ENCODE measurements around the gene SLC1A2.

SLC1A2 gene

GRCh38 chr11:35419184-35419829, at the start of gene SLC1A2:
TSS of gene SLC1A2 (minus strand) at chr11:35419558. CDS start at chr11:35418966, 592 bp downstream.
- no peak for DNase-seq (ENCODE audit: low spot score)

GRCh38 chr11:35466058-35466457, 46.7 kb upstream of the SLC1A2 start:
- DNase-seq (ENCODE audit: low spot score): no peak

DNA sequence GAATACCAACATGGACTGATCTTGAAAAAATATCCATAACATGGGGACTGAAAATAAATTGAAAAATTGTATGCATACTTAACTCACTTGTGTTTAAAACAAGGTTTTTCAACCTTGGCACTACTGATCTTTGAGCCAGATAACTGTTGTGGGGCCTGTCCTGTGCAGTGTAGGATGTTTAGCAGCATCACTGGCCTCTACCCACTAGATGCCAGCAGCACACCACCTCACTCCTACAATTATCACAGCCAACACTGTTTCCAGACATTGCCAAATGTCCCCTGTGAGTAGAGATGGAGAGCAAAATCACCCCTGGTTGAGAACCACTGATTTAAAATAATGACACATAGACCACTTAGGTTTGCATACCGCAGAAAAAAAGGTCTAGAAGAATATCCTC, 45.0 kb upstream of the SLC1A2 start:
- no peak for DNase-seq (ENCODE audit: low spot score)

DNA sequence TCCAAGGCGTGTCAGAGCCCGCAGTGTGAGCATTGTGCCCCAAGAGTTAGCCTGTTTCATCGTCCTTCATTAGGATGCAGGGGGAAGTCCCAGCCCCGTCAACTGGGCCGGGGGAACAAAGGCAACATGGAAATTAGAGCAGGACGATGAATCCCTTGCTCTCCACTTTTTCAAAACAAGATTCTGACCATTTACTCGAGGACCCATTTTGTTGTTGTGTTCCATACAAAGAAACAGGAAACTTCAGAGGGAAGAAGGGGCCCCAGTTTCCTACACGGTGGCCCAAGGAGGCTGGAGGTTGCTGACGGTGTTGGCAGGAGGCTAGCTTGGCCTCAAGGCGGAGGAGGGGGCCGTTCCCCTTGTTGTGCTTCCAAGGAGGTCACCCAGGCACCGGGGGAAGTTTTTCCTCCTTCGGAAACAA, 44.0 kb upstream of the SLC1A2 start:
- no peak for DNase-seq (ENCODE audit: low spot score)

DNA sequence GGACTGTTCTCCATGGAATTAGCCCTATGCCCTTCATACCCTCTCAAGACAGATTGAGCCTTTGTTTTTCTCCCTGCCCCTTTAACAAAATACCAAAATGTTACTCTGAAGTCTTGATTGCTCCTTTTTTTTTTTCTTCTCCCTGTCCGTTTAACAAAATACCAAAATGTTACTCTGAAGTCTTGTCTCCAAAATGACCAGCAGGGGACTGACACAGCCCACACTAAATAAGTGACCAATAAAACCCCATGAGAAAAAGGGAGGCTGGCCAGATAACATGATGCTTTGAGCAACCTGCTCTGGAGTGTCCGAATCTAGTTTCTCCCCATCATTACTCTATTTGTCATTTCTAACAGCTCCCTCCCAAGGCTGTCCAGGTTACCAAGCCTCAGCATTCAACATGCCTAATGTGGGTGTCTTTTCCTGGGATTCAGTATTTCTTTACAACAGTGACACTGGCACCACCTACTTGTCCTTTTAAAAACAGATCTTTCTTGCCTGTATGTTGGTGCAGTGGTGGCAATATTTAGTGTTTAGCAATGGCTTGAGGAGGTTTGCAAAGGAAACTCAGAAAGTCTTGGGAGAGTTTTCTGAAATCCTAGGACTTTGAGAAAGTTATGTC, 42.7 kb upstream of the SLC1A2 start:
- no peak for DNase-seq (ENCODE audit: low spot score)

DNA sequence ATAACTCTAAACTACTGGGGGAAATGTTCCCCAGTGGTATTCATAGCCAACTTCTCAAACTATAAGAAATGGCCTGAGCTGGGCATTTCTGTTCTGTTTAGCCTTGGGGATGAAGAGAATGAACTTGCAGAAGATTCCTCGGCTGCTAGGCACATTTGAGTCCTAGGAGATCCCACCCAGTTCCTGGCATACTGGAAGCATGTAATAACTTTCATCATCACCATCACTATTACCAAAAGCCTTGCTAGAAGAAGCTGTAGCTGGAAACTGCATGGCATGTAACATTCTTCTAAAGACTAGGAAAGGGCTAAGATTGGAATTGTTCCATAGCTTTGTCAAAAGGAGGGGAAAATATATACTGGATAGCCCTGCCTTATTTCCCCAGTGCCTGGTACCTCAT, 40.1 kb upstream of the SLC1A2 start:
- no peak for DNase-seq (ENCODE audit: low spot score)

GRCh38 chr11:35458846-35459245, 39.5 kb upstream of the SLC1A2 start:
- no peak for DNase-seq (ENCODE audit: low spot score)

DNA sequence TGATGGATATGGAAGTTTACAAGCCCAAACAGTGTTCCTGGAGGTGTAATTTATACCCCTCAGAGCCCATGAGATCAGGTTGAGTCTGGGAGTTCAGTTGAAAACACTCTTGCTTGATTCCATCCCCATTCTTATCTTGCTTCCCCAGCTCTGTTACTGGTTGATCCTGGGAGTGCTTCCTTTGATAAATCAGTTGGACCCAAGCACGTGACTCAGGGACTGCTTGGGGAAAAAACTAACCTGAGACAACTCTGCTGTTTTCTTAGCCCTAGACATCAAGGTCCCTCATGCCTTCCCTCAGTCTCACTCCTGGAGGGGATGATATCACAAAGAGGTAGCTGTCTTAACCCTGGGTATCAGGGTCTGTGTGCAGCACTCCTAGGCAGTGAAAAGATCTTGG, 35.0 kb upstream of the SLC1A2 start:
- no peak for DNase-seq (ENCODE audit: low spot score)

DNA sequence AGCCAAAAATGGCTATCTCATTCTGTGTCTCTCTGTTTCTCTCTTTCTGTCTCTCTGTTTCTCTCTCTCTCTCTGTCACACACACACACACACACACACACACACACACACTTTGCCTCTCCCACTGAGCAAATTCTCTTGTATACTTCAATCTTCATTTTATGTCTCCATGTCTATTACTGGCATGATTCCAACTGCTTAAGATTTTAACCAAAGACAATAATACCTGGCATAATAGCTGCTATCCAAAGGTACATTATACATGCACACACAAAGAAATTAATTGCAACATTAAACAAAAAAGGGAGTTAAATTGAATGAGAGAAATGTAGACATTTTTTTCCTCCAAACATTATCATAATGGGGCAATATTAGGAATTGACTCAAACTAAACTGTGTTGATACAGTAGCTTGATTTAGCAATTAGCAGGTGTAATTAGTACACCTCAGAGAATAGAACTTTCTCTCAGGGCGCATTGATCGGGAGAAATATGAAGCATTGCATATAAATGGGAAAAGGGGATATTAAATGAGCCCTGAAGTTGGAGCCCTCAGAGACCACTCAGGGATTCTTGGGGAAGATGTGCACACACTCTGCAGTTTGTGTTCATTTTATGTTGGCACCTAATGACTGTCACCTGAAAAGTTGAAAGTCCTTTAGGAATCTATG, 17.4 kb upstream of the SLC1A2 start:
- DNase-seq (ENCODE audit: low spot score): no peak

DNA sequence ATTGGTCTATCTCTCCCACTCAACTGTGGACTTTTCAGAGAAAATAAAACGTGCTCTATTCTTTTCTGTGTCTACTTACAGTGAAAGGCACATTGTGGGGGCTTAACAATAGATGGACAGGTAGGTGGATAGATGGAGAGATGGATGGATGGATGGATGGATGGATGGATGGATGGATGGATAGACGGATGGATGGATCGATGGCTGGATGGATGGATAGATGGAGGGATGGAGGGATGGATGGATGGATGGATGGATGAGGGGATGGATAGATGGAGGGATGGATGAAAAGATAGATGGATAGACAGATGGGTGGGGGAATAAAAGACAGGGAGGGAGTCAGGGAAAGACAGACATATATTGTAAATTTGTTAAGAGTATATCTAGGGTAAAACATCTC, 14.2 kb upstream of the SLC1A2 start:
- DNase-seq (ENCODE audit: low spot score): no peak

GRCh38 chr11:35432464-35432863, 13.1 kb upstream of the SLC1A2 start:
- no peak for DNase-seq (ENCODE audit: low spot score)

DNA sequence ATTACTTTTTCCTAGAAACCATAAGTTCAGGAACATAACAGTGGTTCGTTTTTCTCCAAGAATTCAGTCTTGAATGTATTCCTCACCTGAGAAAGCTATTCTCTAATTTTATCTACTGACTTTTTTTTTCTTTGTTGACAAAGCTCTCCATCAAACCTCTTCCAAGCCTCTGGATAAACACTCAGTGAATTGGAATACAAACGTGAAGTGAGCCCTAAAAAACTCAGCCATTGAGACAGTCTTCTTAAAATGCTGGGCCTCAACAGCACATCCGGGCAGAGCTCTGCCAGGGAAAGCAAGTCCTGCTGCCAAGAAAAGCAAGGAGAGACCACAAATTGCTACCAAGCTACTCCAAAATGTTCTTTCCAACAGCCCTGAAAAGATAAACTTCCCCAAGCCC, 7.7 kb upstream of the SLC1A2 start:
- DNase-seq (ENCODE audit: low spot score): no peak

DNA sequence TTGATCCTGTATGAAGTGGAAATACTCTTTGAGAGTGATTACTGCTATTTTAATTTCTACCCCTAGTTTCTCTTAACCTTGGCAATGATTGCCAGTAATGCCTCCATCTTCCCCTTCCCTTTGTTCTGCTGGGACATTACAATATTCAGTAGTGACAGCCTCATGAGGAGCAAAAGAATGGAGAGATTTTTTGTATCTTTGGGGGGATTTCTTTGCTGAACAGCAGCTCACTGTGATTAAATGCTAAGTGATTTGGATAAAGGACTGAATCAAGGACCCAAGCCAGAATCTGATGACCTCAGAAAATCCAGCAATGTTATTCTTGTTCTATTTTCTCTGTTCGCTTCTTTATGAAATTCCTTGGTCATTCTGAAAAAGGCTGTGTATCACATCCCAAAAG, 7.0 kb upstream of the SLC1A2 start:
- DNase-seq (ENCODE audit: low spot score): no peak

- no peak for DNase-seq (ENCODE audit: low spot score)
These were observed 6.3 kb upstream of the SLC1A2 start for GRCh38 chr11:35425603-35426212.

- no peak for DNase-seq (ENCODE audit: low spot score)
These were observed 5.0 kb upstream of the SLC1A2 start for GRCh38 chr11:35424157-35424940.

DNA sequence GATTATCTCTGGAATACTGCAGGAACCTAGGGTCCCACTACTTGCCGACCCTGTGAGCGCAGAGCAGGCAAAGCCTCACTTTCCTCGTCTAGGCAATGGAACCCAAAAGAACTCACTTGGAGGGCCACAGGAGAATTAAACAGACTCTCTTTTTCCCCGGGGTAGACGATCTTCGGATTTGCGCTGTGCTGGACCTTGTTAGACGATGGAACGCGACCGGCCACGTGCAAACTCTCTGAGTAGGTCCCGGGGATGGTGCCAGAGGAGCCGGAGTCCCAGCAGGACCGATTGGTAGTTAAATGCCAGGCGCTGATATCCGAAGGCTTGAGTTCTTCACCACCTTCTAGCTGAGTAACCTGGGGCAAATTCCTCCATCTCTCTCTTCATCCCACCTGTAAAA, 1.0 kb upstream of the SLC1A2 start:
- DNase-seq (ENCODE audit: low spot score): no peak

DNA sequence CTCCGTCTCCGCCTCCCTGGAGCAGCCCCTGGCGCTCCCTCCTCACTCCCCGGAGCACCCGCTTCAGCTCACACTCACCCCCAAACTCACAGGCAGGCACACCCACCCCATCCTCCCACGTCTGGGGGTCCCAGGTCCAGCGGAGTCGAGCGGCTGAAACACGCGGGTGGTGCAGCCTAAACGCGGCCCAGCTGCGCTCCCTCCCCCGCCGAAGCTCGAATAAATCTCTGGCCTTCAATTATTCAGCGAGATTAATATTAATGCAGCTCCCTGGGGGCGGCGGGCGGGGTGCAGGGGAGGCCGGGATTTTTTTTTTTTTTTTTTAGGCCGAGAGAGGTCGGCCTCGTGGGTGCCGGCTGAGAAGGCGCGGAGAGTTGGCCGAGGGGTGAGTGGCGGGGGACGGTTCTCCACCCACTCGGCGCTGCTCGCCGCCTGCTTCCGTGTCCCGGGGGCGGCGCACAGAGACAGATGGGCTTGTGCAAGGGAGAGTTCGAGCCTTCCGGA, 524 bp upstream of the SLC1A2 start:
- no peak for DNase-seq (ENCODE audit: low spot score)

DNA sequence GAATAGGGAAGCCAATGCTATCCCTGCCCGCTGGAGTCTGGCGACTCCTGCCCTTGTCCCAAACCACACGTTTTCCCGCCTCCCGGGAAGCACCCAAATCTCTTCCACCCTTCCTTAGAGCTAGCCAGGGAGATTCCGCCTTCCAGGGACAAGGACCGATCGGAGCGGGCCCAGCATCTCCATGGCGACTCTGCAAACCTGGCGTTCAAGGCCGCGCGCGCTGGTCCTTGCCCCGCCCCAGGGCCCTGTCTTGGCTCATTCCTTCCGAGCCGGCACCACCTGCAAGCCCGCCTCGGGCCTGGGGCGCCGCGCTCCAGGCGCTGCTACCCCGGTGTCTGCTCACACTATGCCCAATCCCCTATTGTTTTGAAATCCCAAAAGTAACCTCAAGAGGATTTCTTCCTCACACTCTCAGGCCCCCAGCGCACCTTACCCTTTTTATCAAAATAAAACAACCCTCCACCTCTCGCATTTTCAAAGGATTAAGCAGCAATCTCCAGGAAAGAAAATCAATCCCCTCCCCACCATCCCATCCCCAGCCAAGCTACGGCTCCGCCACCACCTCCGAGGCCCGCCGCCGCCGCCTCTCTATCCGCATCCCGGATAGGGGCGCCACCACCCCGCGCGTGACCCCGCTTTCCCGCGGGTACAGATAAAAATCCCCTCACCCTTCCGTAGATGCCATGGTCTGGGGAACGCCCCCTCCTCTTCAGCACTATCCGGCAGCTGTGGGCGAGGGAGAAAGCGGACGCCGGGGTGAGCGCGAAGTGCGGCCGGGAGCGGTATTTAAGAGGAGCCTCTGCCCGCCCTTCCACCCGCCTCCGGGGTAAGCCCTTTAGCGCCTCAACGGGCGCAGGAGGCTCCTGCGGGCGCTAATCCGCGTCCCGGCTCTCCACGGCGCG, 825 bp downstream of the SLC1A2 start:
- DNase-seq (ENCODE audit: low spot score): no peak

GRCh38 chr11:35415487-35415886, 3.9 kb downstream of the SLC1A2 start:
- DNase-seq (ENCODE audit: low spot score): no peak

DNA sequence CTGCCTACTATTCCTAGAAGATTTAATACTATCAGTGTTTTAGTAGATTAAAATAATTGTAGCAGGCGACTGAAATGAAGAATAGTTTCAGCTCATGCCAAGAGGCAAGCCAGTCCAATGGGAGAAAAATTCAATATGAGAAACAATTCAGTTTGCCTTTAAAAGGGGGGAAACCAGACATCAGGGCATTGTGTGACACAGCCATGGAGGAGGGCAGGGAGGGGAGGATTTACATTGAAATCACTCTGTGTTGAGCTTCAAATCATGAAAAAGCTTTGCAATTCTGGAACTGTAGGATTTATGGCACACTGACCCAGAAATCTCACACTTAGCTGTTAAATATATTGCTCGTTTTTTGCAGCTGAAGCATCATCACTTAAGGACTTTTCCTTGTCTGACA, 4.6 kb downstream of the SLC1A2 start:
- no peak for DNase-seq (ENCODE audit: low spot score)

GRCh38 chr11:35414311-35414710, 5.0 kb downstream of the SLC1A2 start:
- no peak for DNase-seq (ENCODE audit: low spot score)

Data from HuH-7 (cell line).